OCI-LY7 (cell line): ENCODE results near the gene GJE1. TPM values are rescaled to one million over a fixed set of nuclear protein-coding genes. Genes with fewer than 3 reads are reported as not detected.

Experiments
- BruUV-seq: library from RNA; stranded (reverse); fragments of 400-500 nt; replicated peaks from 2 replicates; lab custom pipeline; 2021; lab: Mats Ljungman, UMichigan
- CTCF ChIA-PET: fragments of 300-600 bp; sonication (Branson Sonifier 250); formaldehyde crosslinking; loops from one replicate; lab custom pipeline; 2022; ENCODE audit warnings: antibody characterized with exemption; ENCODE audit not compliant: unreplicated experiment; lab: Charles Lee
- POLR2A ChIA-PET: fragments of 300-600 bp; sonication (Branson Sonifier 250); formaldehyde crosslinking; loops from one replicate; lab custom pipeline; 2022; ENCODE audit warnings: antibody characterized with exemption; lab: Charles Lee
- DNase-seq: peaks from one replicate; pipeline ENCODE4 v3.0.0-alpha.2; 2015; ENCODE audit warnings: low spot score
- H2AFZ ChIP-seq: fragments of 200-600 bp; sonication (generic), shearing (Covaris generic); 2 replicates; pipeline ENCODE4 v1.6.1; 2014; ENCODE audit warnings: mild to moderate bottlenecking, antibody characterized with exemption, low read length, moderate library complexity
- H3K27ac ChIP-seq: fragments of 200-600 bp; sonication (generic); 2 replicates; pipeline ENCODE4 v1.5.1; 2014; ENCODE audit warnings: mixed run types, low read depth, mild to moderate bottlenecking, moderate library complexity, low read length, inconsistent platforms; ENCODE audit not compliant: poor library complexity, severe bottlenecking
- H3K36me3 ChIP-seq: fragments of 200-600 bp; sonication (generic); 2 replicates; pipeline ENCODE4 v1.6.1; 2014; ENCODE audit warnings: mild to moderate bottlenecking, antibody characterized with exemption, low read length, moderate library complexity, mixed read lengths; ENCODE audit not compliant: insufficient read depth
- H3K4me1 ChIP-seq: fragments of 200-600 bp; sonication (generic); 2 replicates; pipeline ENCODE4 v1.5.1; 2014; ENCODE audit warnings: mild to moderate bottlenecking, low read length; ENCODE audit not compliant: insufficient read depth, poor library complexity, severe bottlenecking
- H3K4me2 ChIP-seq: fragments of 200-600 bp; sonication (generic); 2 replicates; pipeline ENCODE4 v1.6.1; 2014; ENCODE audit warnings: mild to moderate bottlenecking, low read length
- H3K4me3 ChIP-seq: fragments of 200-600 bp; sonication (generic); 2 replicates; pipeline ENCODE4 v1.5.1; 2014; ENCODE audit warnings: mild to moderate bottlenecking, low read depth, low read length; ENCODE audit not compliant: poor library complexity, severe bottlenecking
- H3K79me2 ChIP-seq: fragments of 200-600 bp; sonication (generic); 2 replicates; pipeline ENCODE4 v1.6.1; 2016; ENCODE audit warnings: low read depth, mild to moderate bottlenecking, low read length, moderate library complexity, mixed read lengths; ENCODE audit not compliant: insufficient read depth
- H3K9me2 ChIP-seq: fragments of 200-600 bp; sonication (generic); 2 replicates; pipeline ENCODE4 v1.6.1; 2016; ENCODE audit warnings: mild to moderate bottlenecking, low read length, mixed read lengths; ENCODE audit not compliant: insufficient read depth
- H3K9me3 ChIP-seq: fragments of 200-600 bp; sonication (generic); 2 replicates; pipeline ENCODE4 v1.6.1; 2014; ENCODE audit warnings: mild to moderate bottlenecking, mixed run types, low read length, mixed read lengths
- H4K20me1 ChIP-seq: fragments of 200-600 bp; sonication (generic); 2 replicates; pipeline ENCODE4 v1.6.1; 2014; ENCODE audit warnings: mild to moderate bottlenecking, antibody characterized with exemption, low read length, moderate library complexity, mixed read lengths; ENCODE audit not compliant: insufficient read depth
- EZH2phosphoT487 ChIP-seq: fragments of 200-600 bp; sonication (generic); IDR thresholded peaks from 2 replicates; pipeline ENCODE4 v1.6.1; 2018; ENCODE audit warnings: low read depth, borderline replicate concordance, mild to moderate bottlenecking, mixed run types, antibody characterized with exemption, low read length, moderate library complexity, mixed read lengths
- intact Hi-C: fragments of 100-400 bp; cut with micrococcal nuclease; formaldehyde crosslinking; loops from one replicate; pipeline ENCODE4 v1.10.0; 2022; ENCODE audit not compliant: unreplicated experiment
- total RNA-seq, 2 experiments: library from RNA; depleted of rRNA in 1 of 2; stranded (reverse); fragments of >200 nt in 1 of 2; shearing (Covaris generic) in 1 of 2; gene quantifications; 2 replicates each; pipeline ENCODE4 v1.2.3, GENCODE V29; 2014 to 2022
- TF ChIP-seq, protein P1 (sequence below): fragments of 200-600 bp; sonication (generic); conservative IDR thresholded peaks from 2 replicates; pipeline ENCODE4 v1.5.1; 2014; ENCODE audit warnings: mild to moderate bottlenecking, antibody characterized with exemption, low read length, moderate library complexity, mixed read lengths

GJE1 gene
- total RNA-seq, 2 experiments from 2014 or later = not detected

DNA sequence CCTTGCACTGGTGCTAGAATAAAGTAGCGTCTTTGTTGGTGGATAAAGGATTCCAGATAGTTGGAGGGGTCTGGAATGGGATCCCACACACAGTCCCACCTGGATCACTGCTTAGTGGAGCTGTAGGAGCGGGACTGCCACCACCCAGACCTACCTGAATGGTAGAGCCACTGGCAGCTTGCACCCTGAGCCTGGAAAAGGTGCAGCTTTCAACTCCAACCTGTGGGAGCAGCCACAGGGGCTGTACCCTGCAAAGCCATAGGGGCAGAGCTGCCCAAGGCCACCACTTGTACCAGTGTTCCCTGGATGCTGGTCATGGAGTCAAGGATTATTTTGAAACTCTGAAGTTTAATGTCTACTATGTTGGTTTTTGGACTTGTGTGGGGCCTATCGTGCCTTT is 41.3 kb downstream of the GJE1 start:
- ChIA-PET CTCF (interaction anchor here (0.6 kb wide), 1 partner anchor 18 kb away, joined by 4 read pairs; no protein-coding TSS in a partner anchor), POLR2A (interaction anchor here (0.7 to 1.1 kb wide), 2 partner anchors 12 to 19 kb away, joined by 3 read pairs; no protein-coding TSS in a partner anchor)
- Histone ChIP-seq H3K4me3 (no peak overlapping the region), H3K27ac (no peak overlapping the region), H3K4me2 (no peak overlapping the region), H3K4me1 (no peaks in the 10 kb centered on the region), H4K20me1 (no peaks in the 10 kb centered on the region), H3K9me2 (no peaks in the 10 kb centered on the region), H2AFZ (no peak overlapping the region), H3K79me2 (no peaks in the 10 kb centered on the region), H3K9me3 (peaks cover 4% of the 10 kb centered on the region; the same call in 1 of the 2 replicates), H3K36me3 (peaks cover 88% of the 10 kb centered on the region)
- intact Hi-C loops = no loop called here
- no TSS peak for BruUV-seq
- TF ChIP-seq, protein P1, sequence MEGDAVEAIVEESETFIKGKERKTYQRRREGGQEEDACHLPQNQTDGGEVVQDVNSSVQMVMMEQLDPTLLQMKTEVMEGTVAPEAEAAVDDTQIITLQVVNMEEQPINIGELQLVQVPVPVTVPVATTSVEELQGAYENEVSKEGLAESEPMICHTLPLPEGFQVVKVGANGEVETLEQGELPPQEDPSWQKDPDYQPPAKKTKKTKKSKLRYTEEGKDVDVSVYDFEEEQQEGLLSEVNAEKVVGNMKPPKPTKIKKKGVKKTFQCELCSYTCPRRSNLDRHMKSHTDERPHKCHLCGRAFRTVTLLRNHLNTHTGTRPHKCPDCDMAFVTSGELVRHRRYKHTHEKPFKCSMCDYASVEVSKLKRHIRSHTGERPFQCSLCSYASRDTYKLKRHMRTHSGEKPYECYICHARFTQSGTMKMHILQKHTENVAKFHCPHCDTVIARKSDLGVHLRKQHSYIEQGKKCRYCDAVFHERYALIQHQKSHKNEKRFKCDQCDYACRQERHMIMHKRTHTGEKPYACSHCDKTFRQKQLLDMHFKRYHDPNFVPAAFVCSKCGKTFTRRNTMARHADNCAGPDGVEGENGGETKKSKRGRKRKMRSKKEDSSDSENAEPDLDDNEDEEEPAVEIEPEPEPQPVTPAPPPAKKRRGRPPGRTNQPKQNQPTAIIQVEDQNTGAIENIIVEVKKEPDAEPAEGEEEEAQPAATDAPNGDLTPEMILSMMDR = no peak
- no peak for TF ChIP-seq EZH2phosphoT487
- DNase-seq = no peak

DNA sequence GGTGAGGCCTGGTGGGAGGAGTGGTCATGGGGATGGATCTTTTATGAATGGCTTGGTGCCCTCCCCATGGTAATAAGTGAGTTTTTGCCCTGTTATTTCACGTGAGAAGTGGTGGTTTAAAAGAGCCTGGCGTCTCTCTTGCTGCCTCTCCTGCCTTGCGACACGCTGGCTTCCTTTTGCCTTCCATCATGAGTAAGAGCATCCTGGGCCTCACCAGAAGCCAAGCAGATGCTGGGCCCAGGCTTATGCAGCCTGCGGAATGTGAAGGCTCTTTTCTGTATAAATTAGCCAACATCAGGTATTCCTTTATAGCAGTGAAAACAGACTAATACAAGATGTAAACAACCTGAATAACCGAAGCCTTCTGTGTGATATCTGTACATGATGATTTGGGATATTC is 42.0 kb downstream of the GJE1 start:
- Histone ChIP-seq H3K9me3 (peaks cover 4% of the 10 kb centered on the region; the same call in 1 of the 2 replicates), H2AFZ (no peak overlapping the region), H3K27ac (no peak overlapping the region), H3K4me1 (no peaks in the 10 kb centered on the region), H4K20me1 (no peaks in the 10 kb centered on the region), H3K36me3 (peaks cover 81% of the 10 kb centered on the region), H3K4me3 (no peak overlapping the region), H3K9me2 (no peaks in the 10 kb centered on the region), H3K79me2 (no peaks in the 10 kb centered on the region), H3K4me2 (no peak overlapping the region)
- BruUV-seq = no TSS peak
- TF ChIP-seq, protein P1 = no peak
- no peak for TF ChIP-seq EZH2phosphoT487
- POLR2A ChIA-PET = interaction anchor here (0.7 to 1.2 kb wide), 4 partner anchors 10 to 46 kb away, joined by 3 to 4 read pairs (median 3); no protein-coding TSS in a partner anchor
- CTCF ChIA-PET = no interaction called here
- DNase-seq = no peak
- intact Hi-C loops = no loop called here

DNA sequence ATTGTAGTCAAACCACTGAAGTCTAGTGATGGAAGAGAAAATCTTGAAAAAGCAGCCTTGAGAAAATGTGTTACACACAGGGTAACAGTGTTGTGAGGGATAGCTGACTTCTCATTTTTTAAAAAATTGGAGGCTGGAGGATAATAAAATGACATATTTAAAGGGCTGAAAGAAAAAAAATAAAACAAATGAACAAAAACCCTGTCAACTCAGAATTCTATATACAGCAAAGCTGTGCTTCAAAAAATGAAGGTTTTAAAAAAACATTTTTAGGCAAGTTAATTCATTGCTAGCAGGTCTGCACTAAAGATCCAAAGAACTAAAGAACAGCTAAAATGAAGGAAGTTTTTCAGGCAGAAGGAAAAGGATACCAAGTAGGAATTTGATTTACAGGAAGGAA is 45.4 kb downstream of the GJE1 start:
- Histone ChIP-seq H3K4me1 (no peaks in the 10 kb centered on the region), H3K9me2 (no peaks in the 10 kb centered on the region), H3K9me3 (peaks cover 4% of the 10 kb centered on the region; the same call in 1 of the 2 replicates), H3K79me2 (no peaks in the 10 kb centered on the region), H3K4me3 (no peak overlapping the region), H3K36me3 (peaks cover 48% of the 10 kb centered on the region), H3K4me2 (no peak overlapping the region), H2AFZ (no peak overlapping the region), H4K20me1 (no peaks in the 10 kb centered on the region), H3K27ac (no peak overlapping the region)
- ChIA-PET POLR2A (interaction anchor here (0.8 to 1.2 kb wide), 2 partner anchors 8 to 19 kb away, joined by 3 read pairs; no protein-coding TSS in a partner anchor), CTCF (no interaction called here)
- no peak for TF ChIP-seq EZH2phosphoT487
- TF ChIP-seq, protein P1 = no peak
- no peak for DNase-seq
- no TSS peak for BruUV-seq
- intact Hi-C loops = no loop called here
